ENCODE data around the gene NF2.

NF2 gene

GRCh38 chr22:29567338-29567737 is 36.1 kb upstream of the NF2 start:
- TF ChIP-seq CTCF (IDR thresholded peaks at IDR 0.05; ENCODE audit: low read depth, low read length): no peak
- DNase-seq: no peak
- Histone ChIP-seq H3K27ac (no peak overlapping the region), H3K9me3 (ENCODE audit: severe bottlenecking) (no peaks in the 10 kb centered on the region), H3K4me3 (ENCODE audit: low read depth, low read length) (no peak overlapping the region), H3K36me3 (peaks cover 23% of the 10 kb centered on the region), H3K27me3 (ENCODE audit: insufficient read depth, low read depth, severe bottlenecking) (no peaks in the 10 kb centered on the region)

GRCh38 chr22:29569011-29569678 is 34.3 kb upstream of the NF2 start:
- no peaks in the 10 kb centered on the region for H3K27me3 ChIP-seq (ENCODE audit: insufficient read depth, low read depth, severe bottlenecking)
- peaks cover 23% of the 10 kb centered on the region for H3K36me3 ChIP-seq
- H3K4me3 ChIP-seq (ENCODE audit: low read depth, low read length): no peak overlapping the region
- no peaks in the 10 kb centered on the region for H3K9me3 ChIP-seq (ENCODE audit: severe bottlenecking)
- DNase-seq: no peak
- TF ChIP-seq CTCF (IDR thresholded peaks at IDR 0.05; ENCODE audit: low read depth, low read length): no peak
- no peak overlapping the region for H3K27ac ChIP-seq

GRCh38 chr22:29570456-29570855 is 33.0 kb upstream of the NF2 start:
- Histone ChIP-seq H3K27me3 (ENCODE audit: insufficient read depth, low read depth, severe bottlenecking) (no peaks in the 10 kb centered on the region), H3K4me3 (ENCODE audit: low read depth, low read length) (no peak overlapping the region), H3K9me3 (ENCODE audit: severe bottlenecking) (no peaks in the 10 kb centered on the region), H3K27ac (no peak overlapping the region), H3K36me3 (peaks cover 19% of the 10 kb centered on the region)
- TF ChIP-seq CTCF (IDR thresholded peaks at IDR 0.05; ENCODE audit: low read depth, low read length): no peak
- DNase-seq: no peak

- TF ChIP-seq CTCF (IDR thresholded peaks at IDR 0.05; ENCODE audit: low read depth, low read length): no peak
- DNase-seq: no peak
Measured at GRCh38 chr22:29570912-29571549, 32.4 kb upstream of the NF2 start.

GRCh38 chr22:29574762-29575450 is 28.5 kb upstream of the NF2 start:
- H3K36me3 ChIP-seq: peaks cover 4% of the 10 kb centered on the region
- no peak overlapping the region for H3K4me3 ChIP-seq (ENCODE audit: low read depth, low read length)
- H3K27ac ChIP-seq: no peak overlapping the region
- no peak for TF ChIP-seq CTCF (IDR thresholded peaks at IDR 0.05; ENCODE audit: low read depth, low read length)
- H3K27me3 ChIP-seq (ENCODE audit: insufficient read depth, low read depth, severe bottlenecking): no peaks in the 10 kb centered on the region
- H3K9me3 ChIP-seq (ENCODE audit: severe bottlenecking): no peaks in the 10 kb centered on the region
- DNase-seq: no peak

More at GRCh38 chr22:29570912-29571549, 32.4 kb upstream of the NF2 start:
- Histone ChIP-seq H3K27me3 (ENCODE audit: insufficient read depth, low read depth, severe bottlenecking) (no peaks in the 10 kb centered on the region), H3K36me3 (peaks cover 19% of the 10 kb centered on the region), H3K4me3 (ENCODE audit: low read depth, low read length) (no peak overlapping the region), H3K9me3 (ENCODE audit: severe bottlenecking) (no peaks in the 10 kb centered on the region), H3K27ac (no peak overlapping the region)

Measured in WERI-Rb-1 (cell line).